Breast epithelium (tissue), 4 donors: ENCODE results near the gene TXLNB. TPM values are rescaled to one million over a fixed set of nuclear protein-coding genes. Genes with fewer than 3 reads are reported as not detected.
A peak's percentile ranks its signal among the peaks of the same experiment; 100 is the strongest.

ENCODE experiments used
- DNase-seq, 2 donors: peaks; one replicate each; pipeline ENCODE4 v3.0.0-alpha.2; 2019; ENCODE audit warnings: low spot score in 2 of 2
- H3K27ac ChIP-seq, 2 donors: fragments of 200-600 bp; sonication (generic) in 1 of 2; one replicate each; pipeline ENCODE4 v1.5.1; 2016 to 2019; ENCODE audit warnings: mild to moderate bottlenecking in 1 of 2
- H3K27me3 ChIP-seq, 2 donors: fragments of 200-600 bp; sonication (generic) in 1 of 2; one replicate each; pipeline versions ENCODE4 v1.5.1 to v1.6.0; 2017 to 2019; ENCODE audit warnings: control low read depth in 1 of 2, mild to moderate bottlenecking in 1 of 2
- H3K36me3 ChIP-seq: fragments of 200-600 bp; one replicate; pipeline ENCODE4 v1.5.1; 2019
- H3K4me1 ChIP-seq, 2 donors: fragments of 200-600 bp; sonication (generic); one replicate each; pipeline ENCODE4 v1.5.1; 2016 to 2019; ENCODE audit warnings: control low read depth in 1 of 2
- H3K4me3 ChIP-seq, 3 donors: fragments of 200-600 bp; sonication (generic); 1 replicate in 2 of 3; 2 replicates in 1 of 3; pipeline ENCODE4 v1.5.1; 2016 to 2019; ENCODE audit warnings: mild to moderate bottlenecking in 3 of 3, moderate library complexity in 2 of 3
- H3K9me3 ChIP-seq, 2 donors: fragments of 200-600 bp; sonication (generic) in 1 of 2; one replicate each; pipeline ENCODE4 v1.5.1; 2016 to 2019; ENCODE audit warnings: control low read depth in 1 of 2
- POLR2A ChIP-seq: fragments of 450-650 bp; IDR thresholded peaks from one replicate; pipeline ENCODE4 v1.6.1; 2016; ENCODE audit warnings: antibody characterized with exemption, mild to moderate bottlenecking, moderate library complexity
- POLR2AphosphoS5 ChIP-seq, 3 donors: sonication (generic); formaldehyde crosslinking; IDR thresholded peaks; one replicate each; pipeline ENCODE4 v1.6.1; 2017; ENCODE audit warnings: antibody characterized with exemption in 3 of 3
- intact Hi-C: fragments of 100-400 bp; cut with DNase I; formaldehyde crosslinking; loops from one replicate; pipeline ENCODE4 v1.15.1; 2023; ENCODE audit warnings: low total_unique reads
- total RNA-seq, 3 donors: library from RNA; depleted of rRNA; stranded (reverse); fragments of >200 nt; gene quantifications; one replicate each; pipeline ENCODE4 v1.1.0, GENCODE V29; 2016
- TF ChIP-seq, protein P1 (sequence below), 3 donors: fragments of 450-650 bp; IDR thresholded peaks; one replicate each; pipeline ENCODE4 v1.5.1; 2016 to 2017; ENCODE audit warnings: antibody characterized with exemption in 3 of 3, mild to moderate bottlenecking in 3 of 3, moderate library complexity in 3 of 3

The TXLNB gene
- total RNA-seq, 3 donors from 2014 or later: 0.96 to 2.9 (median 2.5) TPM

- TF ChIP-seq, protein P1, sequence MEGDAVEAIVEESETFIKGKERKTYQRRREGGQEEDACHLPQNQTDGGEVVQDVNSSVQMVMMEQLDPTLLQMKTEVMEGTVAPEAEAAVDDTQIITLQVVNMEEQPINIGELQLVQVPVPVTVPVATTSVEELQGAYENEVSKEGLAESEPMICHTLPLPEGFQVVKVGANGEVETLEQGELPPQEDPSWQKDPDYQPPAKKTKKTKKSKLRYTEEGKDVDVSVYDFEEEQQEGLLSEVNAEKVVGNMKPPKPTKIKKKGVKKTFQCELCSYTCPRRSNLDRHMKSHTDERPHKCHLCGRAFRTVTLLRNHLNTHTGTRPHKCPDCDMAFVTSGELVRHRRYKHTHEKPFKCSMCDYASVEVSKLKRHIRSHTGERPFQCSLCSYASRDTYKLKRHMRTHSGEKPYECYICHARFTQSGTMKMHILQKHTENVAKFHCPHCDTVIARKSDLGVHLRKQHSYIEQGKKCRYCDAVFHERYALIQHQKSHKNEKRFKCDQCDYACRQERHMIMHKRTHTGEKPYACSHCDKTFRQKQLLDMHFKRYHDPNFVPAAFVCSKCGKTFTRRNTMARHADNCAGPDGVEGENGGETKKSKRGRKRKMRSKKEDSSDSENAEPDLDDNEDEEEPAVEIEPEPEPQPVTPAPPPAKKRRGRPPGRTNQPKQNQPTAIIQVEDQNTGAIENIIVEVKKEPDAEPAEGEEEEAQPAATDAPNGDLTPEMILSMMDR (IDR thresholded peaks at IDR 0.05): no peak
- no peak for TF ChIP-seq POLR2AphosphoS5 (IDR thresholded peaks at IDR 0.05)
- no peak overlapping the region for H3K4me3 ChIP-seq
- H3K9me3 ChIP-seq: no peaks in the 10 kb centered on the region
- intact Hi-C loops: no loop called here
- H3K4me1 ChIP-seq: peaks cover 0 to 4% of the 10 kb centered on the region in 2 donors
- H3K27me3 ChIP-seq: no peaks in the 10 kb centered on the region
- H3K36me3 ChIP-seq: no peaks in the 10 kb centered on the region
- peak overlapping the region; percentile 76 to 84 for H3K27ac ChIP-seq
- peak; percentile 56 to 60 for DNase-seq
Measured at GRCh38 chr6:139336488-139336887, 44.7 kb upstream of the TXLNB start.

DNA sequence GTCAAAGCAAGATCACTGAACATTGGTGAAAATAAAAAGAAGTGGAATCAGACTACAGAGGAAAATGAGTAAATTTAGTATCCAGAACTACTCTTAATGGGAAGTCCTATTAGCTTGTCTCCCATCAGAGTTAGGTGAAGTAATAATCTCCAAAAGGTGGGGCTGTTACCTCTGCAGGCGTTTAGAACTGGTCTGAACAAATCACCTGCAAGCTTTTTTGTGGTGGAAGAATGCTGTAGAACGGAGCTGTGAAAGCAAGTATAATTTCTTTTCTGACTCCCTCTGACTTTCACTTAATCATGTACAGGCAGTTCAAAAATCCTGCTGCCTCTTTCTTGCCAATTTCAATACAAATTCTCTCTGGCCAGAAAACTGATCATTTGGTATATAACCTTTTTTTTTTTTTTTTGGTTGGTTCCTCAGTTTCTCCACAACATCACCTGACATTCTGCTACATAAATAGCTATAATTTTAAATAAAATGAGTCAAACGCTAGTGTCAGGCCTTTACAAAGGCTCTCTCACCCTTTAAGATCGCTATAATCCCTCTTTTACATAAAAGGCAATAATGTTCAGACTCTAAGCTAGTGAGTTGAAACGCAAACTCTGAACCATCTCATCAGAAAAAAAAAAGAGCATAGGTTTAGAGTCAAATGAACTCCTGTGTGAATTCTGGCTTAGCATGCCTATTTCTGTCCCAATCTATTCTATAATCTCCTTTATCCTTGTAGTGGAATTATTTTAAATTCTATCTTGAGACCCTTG lies 43.8 kb upstream of the TXLNB start:
- Histone ChIP-seq H3K36me3 (no peaks in the 10 kb centered on the region), H3K27me3 (no peaks in the 10 kb centered on the region), H3K9me3 (no peaks in the 10 kb centered on the region), H3K4me3 (peak overlapping the region in 1 of 3 donors; percentile 24), H3K4me1 (peaks cover 0 to 4% of the 10 kb centered on the region in 2 donors), H3K27ac (peak overlapping the region; percentile 84 to 88)
- no peak for DNase-seq
- TF ChIP-seq POLR2AphosphoS5 (IDR thresholded peaks at IDR 0.05) (no peak), POLR2A (no peak)
- TF ChIP-seq, protein P1 (IDR thresholded peaks at IDR 0.05): no peak
- intact Hi-C loops: no loop called here

DNA sequence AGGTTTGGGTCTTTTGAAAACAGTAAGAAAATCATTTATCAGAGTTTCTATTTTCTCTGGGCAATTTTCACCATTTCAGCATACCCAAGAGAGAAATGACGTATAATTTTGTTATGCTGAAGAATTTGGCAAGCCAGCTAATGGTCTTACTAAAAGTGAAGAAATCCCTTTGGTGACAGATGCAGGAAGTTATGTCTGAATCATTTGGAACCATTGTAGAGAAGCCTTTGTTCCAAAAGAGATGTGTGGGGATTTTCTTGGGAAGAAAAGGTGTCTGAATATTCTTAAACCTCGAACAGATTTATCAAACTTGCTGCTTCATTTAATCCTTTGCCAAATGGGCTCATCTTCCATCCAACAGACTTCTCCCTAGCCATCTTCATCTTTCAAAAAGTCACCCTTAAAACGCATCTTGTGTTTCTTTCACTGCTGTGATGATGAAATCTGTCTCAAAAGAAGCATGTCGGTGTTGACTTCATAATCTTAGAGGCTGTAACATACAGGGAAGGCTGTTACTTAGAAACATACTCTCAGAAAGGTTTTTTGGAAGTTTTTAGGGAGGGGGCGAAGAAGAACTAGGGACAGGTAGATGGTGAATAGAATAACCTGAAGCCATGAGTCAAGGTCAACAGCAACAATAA lies 43.1 kb upstream of the TXLNB start:
- intact Hi-C loops: no loop called here
- peaks cover 0 to 4% of the 10 kb centered on the region in 2 donors for H3K4me1 ChIP-seq
- no peaks in the 10 kb centered on the region for H3K9me3 ChIP-seq
- H3K27ac ChIP-seq: peak overlapping the region; percentile 84 to 88
- H3K27me3 ChIP-seq: no peaks in the 10 kb centered on the region
- TF ChIP-seq, protein P1 (IDR thresholded peaks at IDR 0.05): no peak
- TF ChIP-seq POLR2A (no peak), POLR2AphosphoS5 (IDR thresholded peaks at IDR 0.05) (peak in 1 of 3 donors; percentile 31)
- peak overlapping the region in 1 of 3 donors; percentile 24 for H3K4me3 ChIP-seq
- H3K36me3 ChIP-seq: no peaks in the 10 kb centered on the region
- no peak for DNase-seq

DNA sequence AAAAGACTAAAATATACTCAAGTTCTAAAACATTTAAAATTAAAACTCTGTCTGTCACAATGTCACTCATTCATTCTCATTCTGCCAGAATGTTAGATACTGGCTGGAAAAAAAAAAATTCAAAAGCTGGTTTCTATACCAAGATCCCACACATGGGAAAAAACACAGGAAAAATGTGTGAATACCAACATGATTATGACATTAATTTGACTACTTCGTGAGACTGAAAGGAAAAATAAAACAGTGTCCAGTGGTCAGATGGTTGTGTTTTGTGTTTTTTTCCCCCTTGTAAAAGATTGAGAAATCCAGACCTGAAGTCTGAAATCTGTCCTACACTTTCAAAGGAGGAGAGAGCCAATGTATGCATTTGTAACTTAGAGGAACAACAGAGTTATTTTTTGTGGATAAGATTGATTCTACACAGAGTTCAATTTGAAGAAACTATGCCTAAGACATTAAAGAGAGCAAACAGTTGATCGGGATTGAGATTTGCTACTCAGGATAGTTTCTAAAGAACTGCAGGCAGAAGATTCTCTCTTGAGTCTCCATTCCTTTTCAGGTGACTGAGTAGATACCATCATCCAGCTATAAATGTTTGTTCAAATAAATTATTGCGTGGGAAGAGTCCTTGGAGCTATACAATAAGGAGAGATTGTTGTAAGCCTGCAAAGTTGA lies 39.2 kb upstream of the TXLNB start:
- intact Hi-C loops: no loop called here
- H3K4me1 ChIP-seq: no peaks in the 10 kb centered on the region
- H3K4me3 ChIP-seq: no peak overlapping the region
- no peaks in the 10 kb centered on the region for H3K36me3 ChIP-seq
- no peak for DNase-seq
- TF ChIP-seq POLR2A (no peak), POLR2AphosphoS5 (IDR thresholded peaks at IDR 0.05) (no peak)
- TF ChIP-seq, protein P1 (IDR thresholded peaks at IDR 0.05): no peak
- H3K9me3 ChIP-seq: no peaks in the 10 kb centered on the region
- H3K27me3 ChIP-seq: no peaks in the 10 kb centered on the region
- peak overlapping the region in 1 of 2 donors; percentile 23 for H3K27ac ChIP-seq

DNA sequence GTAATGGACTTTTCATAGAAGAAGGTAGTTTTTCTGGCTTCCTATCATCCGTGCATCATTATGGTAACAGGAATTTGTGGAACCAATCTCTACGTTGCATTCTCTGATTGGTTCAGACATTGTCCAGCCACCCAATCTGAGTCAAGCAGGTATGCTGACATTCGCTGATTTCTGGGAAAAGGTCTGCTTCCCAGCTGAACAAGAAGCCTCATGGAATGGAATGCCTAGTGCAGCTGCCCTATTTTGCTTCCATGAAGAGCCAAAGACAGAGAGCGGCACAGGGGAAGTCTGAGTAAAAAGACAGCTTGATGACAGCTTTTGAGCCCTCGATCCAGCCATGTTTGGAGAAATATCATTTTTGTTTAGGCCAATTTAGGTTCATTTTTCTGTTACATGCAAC lies 38.5 kb upstream of the TXLNB start:
- no peaks in the 10 kb centered on the region for H3K27me3 ChIP-seq
- intact Hi-C loops: no loop called here
- TF ChIP-seq POLR2A (no peak), POLR2AphosphoS5 (IDR thresholded peaks at IDR 0.05) (no peak)
- TF ChIP-seq, protein P1 (IDR thresholded peaks at IDR 0.05): no peak

More for the DNA sequence above, 38.5 kb upstream of the TXLNB start:
- no peak overlapping the region for H3K27ac ChIP-seq
- DNase-seq: no peak
- H3K4me3 ChIP-seq: no peak overlapping the region
- H3K9me3 ChIP-seq: no peaks in the 10 kb centered on the region
- H3K36me3 ChIP-seq: no peaks in the 10 kb centered on the region
- H3K4me1 ChIP-seq: no peaks in the 10 kb centered on the region
